ENCODE measurements around the gene CHD9.

- TF ChIP-seq RAD21 (conservative IDR thresholded peaks at IDR 0.05): no peak
- no peak for TF ChIP-seq CTCF (IDR thresholded peaks at IDR 0.05; ENCODE audit: poor library complexity, severe bottlenecking)
- no peak for TF ChIP-seq EZH2 (IDR thresholded peaks at IDR 0.05; ENCODE audit: borderline replicate concordance, insufficient read depth, low read length, poor library complexity, severe bottlenecking)
- TF ChIP-seq REST (IDR thresholded peaks at IDR 0.05; ENCODE audit: borderline replicate concordance): no peak
- TF ChIP-seq TAF1 (IDR thresholded peaks at IDR 0.05; ENCODE audit: low read depth): no peak
- no peak for TF ChIP-seq EP300 (conservative IDR thresholded peaks at IDR 0.05; ENCODE audit: poor library complexity, severe bottlenecking)
- TF ChIP-seq SMC3 (conservative IDR thresholded peaks at IDR 0.05; ENCODE audit: poor library complexity): no peak
- TF ChIP-seq POLR2AphosphoS5 (IDR thresholded peaks at IDR 0.05): no peak
These were observed 57.2 kb downstream of the CHD9 start for GRCh38 chr16:53112015-53112414.

Measured in neural cell (in vitro differentiated cells).